AG04450 (cell line): ENCODE results near the gene IDH3G. TPM values are rescaled to one million over a fixed set of nuclear protein-coding genes. Genes with fewer than 3 reads are reported as not detected.

Experiments used
- CTCF ChIA-PET: fragments of 300-600, 350-600 bp; formaldehyde crosslinking; extraction: SDS; loops from one replicate; lab custom pipeline; 2022; ENCODE audit warnings: antibody characterized with exemption, inconsistent platforms; lab: Charles Lee
- POLR2A ChIA-PET: fragments of 350-600 bp; formaldehyde crosslinking; extraction: SDS; loops from one replicate; lab custom pipeline; 2021; ENCODE audit warnings: antibody characterized with exemption, inconsistent platforms; lab: Yijun Ruan, JAX
- DNase-seq: peaks from one replicate; pipeline ENCODE4 v3.0.0-alpha.2; 2011; ENCODE audit warnings: low read depth, low spot score
- H3K27ac ChIP-seq: one replicate; pipeline ENCODE4 v1.5.1; 2012; ENCODE audit warnings: low read depth, low read length, control low read depth
- H3K27me3 ChIP-seq: one replicate; pipeline ENCODE4 v1.6.0; 2012; ENCODE audit warnings: low read length; ENCODE audit not compliant: control insufficient read depth, insufficient read depth
- H3K4me3 ChIP-seq: 2 replicates; pipeline ENCODE4 v1.5.1; 2011; ENCODE audit warnings: mild to moderate bottlenecking, low read depth, low read length, control low read depth
- H3K9me3 ChIP-seq: 2 replicates; pipeline ENCODE4 v1.5.1; 2012; ENCODE audit warnings: low read length; ENCODE audit not compliant: control insufficient read depth, insufficient read depth
- polyA plus RNA-seq: library from polyadenylated mRNA; depleted of rRNA; stranded (reverse); fragments of >200 nt; gene quantifications from 2 replicates; pipeline ENCODE4 v1.2.3, GENCODE V29; 2011
- TF ChIP-seq, protein P1 (sequence below): IDR thresholded peaks from 2 replicates; pipeline ENCODE4 v1.5.1; 2011; ENCODE audit warnings: low read depth, low read length, control low read depth, inconsistent platforms

The IDH3G gene
- polyA plus RNA-seq, 1 experiment: 42.8 TPM

DNA sequence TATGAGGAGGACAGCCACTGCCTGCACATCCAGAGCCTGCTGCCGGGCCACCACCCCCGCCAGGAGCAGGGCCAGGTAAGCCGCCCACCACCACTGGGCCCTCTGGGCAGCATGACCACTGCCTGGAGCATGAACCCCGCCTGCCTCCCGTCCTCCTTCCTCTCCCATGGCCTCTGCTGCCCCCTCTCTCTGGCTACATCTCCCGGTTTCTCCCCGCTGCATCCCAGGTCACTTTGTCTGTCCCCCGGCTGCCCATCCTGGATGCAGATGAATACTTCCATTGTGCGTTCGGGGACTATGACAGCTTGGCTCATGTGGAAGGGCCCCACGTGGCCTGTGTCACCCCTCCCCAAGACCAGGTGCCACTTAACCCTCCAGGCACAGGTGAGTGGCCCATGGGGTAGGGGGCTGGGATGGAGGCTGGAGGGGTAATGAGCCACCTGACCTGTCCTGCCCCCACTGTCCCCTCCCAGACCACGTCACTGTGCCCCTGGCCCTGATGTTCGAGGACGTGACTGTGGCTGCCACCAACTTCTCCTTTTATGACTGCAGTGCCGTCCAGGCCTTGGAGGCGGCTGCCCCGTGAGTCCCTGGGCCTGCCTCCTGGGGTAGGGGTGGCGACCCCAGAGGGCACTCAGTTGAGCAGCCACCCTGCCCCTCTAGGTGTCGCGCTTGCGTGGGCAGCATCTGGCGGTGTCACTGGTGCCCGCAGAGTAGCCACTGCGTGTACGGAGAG, 24.1 kb downstream of the IDH3G start:
- TF ChIP-seq, protein P1, sequence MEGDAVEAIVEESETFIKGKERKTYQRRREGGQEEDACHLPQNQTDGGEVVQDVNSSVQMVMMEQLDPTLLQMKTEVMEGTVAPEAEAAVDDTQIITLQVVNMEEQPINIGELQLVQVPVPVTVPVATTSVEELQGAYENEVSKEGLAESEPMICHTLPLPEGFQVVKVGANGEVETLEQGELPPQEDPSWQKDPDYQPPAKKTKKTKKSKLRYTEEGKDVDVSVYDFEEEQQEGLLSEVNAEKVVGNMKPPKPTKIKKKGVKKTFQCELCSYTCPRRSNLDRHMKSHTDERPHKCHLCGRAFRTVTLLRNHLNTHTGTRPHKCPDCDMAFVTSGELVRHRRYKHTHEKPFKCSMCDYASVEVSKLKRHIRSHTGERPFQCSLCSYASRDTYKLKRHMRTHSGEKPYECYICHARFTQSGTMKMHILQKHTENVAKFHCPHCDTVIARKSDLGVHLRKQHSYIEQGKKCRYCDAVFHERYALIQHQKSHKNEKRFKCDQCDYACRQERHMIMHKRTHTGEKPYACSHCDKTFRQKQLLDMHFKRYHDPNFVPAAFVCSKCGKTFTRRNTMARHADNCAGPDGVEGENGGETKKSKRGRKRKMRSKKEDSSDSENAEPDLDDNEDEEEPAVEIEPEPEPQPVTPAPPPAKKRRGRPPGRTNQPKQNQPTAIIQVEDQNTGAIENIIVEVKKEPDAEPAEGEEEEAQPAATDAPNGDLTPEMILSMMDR: no peak
- CTCF ChIA-PET: no interaction called here
- H3K27me3 ChIP-seq: no peaks in the 10 kb centered on the region
- H3K27ac ChIP-seq: no peak overlapping the region
- POLR2A ChIA-PET: no interaction called here
- DNase-seq: no peak
- H3K4me3 ChIP-seq: no peak overlapping the region
- H3K9me3 ChIP-seq: no peaks in the 10 kb centered on the region

DNA sequence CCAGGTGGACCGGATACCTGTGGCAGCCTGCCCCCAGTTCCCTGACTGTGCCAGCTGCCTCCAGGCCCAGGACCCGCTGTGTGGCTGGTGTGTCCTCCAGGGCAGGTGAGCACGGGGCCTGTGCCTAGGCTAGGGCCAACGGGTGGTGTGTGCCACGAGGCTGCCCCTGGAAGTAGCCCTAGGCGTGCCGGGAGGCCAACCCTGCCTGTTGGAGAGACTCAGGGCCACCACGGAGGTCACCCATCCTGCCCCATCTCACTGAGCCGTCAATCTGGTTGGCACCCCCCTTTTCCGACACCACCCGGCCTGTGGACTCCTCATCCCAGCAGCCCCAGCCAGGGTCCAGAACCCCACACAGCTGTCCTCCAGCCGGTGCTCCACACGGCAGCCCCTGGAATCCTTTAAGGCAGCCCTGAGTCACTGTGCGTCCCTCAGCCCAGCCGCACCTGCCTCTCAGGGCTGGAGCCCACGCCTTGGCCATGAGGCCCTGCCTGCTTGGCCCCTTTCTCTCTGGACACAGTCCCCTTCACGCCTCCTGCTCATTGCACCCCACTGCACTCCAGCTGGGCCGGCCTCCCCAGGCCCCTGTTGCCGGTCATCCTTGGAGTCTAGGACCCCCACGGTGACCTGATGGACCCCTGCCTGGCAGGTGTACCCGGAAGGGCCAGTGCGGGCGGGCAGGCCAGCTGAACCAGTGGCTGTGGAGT, 24.9 kb downstream of the IDH3G start:
- H3K27me3 ChIP-seq: no peaks in the 10 kb centered on the region
- no peak overlapping the region for H3K4me3 ChIP-seq
- ChIA-PET CTCF (no interaction called here), POLR2A (no interaction called here)
- DNase-seq: no peak
- H3K9me3 ChIP-seq: no peaks in the 10 kb centered on the region
- TF ChIP-seq, protein P1: no peak
- H3K27ac ChIP-seq: no peak overlapping the region

DNA sequence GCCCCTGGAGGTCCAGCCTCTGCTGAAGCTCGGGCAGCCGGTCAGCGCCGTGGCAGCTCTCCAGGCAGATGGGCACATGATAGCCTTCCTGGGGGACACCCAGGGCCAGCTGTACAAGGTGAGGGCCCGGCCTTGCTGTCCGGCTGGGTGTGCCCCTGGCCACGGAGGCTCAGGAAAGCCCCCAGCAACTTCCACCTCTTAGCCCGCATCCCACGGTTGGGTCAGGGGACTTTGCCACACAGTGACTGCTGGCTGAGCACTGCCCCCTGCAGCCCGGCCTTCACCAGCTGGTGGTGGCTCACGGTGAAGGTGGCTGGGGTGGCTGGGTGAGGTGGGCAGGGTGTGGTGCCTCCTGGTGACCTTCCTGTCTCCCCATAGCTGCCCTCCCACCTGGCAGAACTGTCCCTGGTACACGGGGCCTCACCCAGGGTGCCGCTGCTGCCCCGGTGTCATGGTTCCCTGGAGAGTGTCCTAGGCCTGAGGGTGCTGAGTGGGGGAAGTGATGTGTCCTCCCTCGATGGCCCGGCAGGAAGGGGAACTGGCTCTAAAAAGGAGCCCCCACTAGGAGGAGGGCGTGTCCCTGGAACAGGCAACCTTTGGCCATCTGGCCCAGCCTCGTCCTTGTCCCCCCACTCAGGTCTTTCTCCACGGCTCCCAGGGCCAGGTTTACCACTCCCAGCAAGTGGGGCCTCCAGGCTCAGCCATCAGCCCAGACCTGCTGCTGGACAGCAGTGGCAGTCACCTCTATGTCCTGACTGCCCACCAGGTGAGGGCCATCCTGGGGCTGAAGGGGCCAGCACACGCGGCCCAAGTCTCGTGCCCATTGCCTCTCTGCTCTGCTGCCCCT, 25.6 kb downstream of the IDH3G start:
- no peak for DNase-seq
- TF ChIP-seq, protein P1: no peak
- POLR2A ChIA-PET: no interaction called here
- CTCF ChIA-PET: interaction anchor here (0.9 kb wide), 1 partner anchor 178 kb away, joined by 4 read pairs; no protein-coding TSS in a partner anchor
- no peak overlapping the region for H3K27ac ChIP-seq
- no peak overlapping the region for H3K4me3 ChIP-seq
- H3K9me3 ChIP-seq: no peaks in the 10 kb centered on the region
- H3K27me3 ChIP-seq: no peaks in the 10 kb centered on the region

DNA sequence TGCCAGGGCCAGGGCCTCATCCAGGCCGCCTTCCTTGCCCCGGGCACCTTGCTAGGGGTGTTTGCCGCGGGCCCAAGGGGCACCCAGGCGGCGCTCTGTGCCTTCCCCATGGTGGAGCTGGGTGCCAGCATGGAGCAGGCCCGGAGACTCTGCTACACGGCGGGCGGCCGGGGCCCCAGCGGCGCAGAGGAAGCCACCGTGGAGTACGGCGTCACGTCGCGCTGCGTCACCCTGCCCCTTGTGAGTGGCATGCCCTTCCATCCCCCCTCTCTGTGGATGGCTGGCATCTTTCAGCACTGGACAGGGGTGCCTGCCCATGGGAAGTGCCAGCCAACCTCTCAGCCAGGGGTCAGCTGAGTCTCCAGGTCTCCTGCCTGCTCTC, 26.5 kb downstream of the IDH3G start:
- DNase-seq: no peak
- POLR2A ChIA-PET: no interaction called here
- H3K27ac ChIP-seq: no peak overlapping the region
- H3K9me3 ChIP-seq: no peaks in the 10 kb centered on the region
- TF ChIP-seq, protein P1: no peak
- CTCF ChIA-PET: interaction anchor here (0.9 kb wide), 1 partner anchor 179 kb away, joined by 4 read pairs; no protein-coding TSS in a partner anchor
- H3K4me3 ChIP-seq: no peak overlapping the region
- H3K27me3 ChIP-seq: no peaks in the 10 kb centered on the region
